HG02623 (cell line): ENCODE data around the gene LEMD2.

Experiments used
- ATAC-seq: cut with Tn5 transposase; IDR thresholded peaks from one replicate; pipeline ENCODE4 v1.9.1; 2021; ENCODE audit warnings: moderate library complexity; ENCODE audit not compliant: unreplicated experiment

LEMD2 gene

GRCh38 chr6:33725222-33725621 lies 63.7 kb downstream of the LEMD2 start:
- ATAC-seq, result no peak

- ATAC-seq, result no peak
Measured at GRCh38 chr6:33724102-33725023, 64.6 kb downstream of the LEMD2 start.

- no peak for ATAC-seq
Measured at GRCh38 chr6:33723371-33724085, 65.4 kb downstream of the LEMD2 start.

- no peak for ATAC-seq
Measured at GRCh38 chr6:33722103-33722623, 66.8 kb downstream of the LEMD2 start.

GRCh38 chr6:33721508-33721907 lies 67.4 kb downstream of the LEMD2 start:
- ATAC-seq, result no peak
